Common myeloid progenitor, CD34-positive (primary cell): Measurements from ENCODE around the gene KCTD16.

Experiments
- CTCF ChIA-PET: fragments of 350-600 bp; sonication (Branson Sonifier 250); formaldehyde crosslinking; loops from one replicate; lab custom pipeline; 2021; ENCODE audit warnings: antibody characterized with exemption; lab: Charles Lee
- POLR2A ChIA-PET: fragments of 350-600 bp; sonication (Branson Sonifier 250); formaldehyde crosslinking; loops from one replicate; lab custom pipeline; 2021; ENCODE audit warnings: antibody characterized with exemption; lab: Charles Lee
- DNase-seq, 3 donors: peaks; one replicate each; pipeline versions ENCODE4 v3.0.0 to v3.0.0-alpha.2; 2013
- H3K27ac ChIP-seq, 2 experiments: 1 replicate in 1 of 2; 2 replicates in 1 of 2; pipeline ENCODE4 v1.7.0; 2013; ENCODE audit warnings: inconsistent platforms in 2 of 2, low read length in 2 of 2, mild to moderate bottlenecking in 2 of 2, low read depth in 1 of 2, moderate library complexity in 1 of 2; ENCODE audit not compliant: severe bottlenecking in 2 of 2, insufficient read depth in 1 of 2, poor library complexity in 1 of 2
- H3K27me3 ChIP-seq, 5 experiments: replicated peaks in 2 of 5; 1 replicate in 3 of 5; 2 replicates in 2 of 5; pipeline versions ENCODE4 v1.6.1 to v1.7.0; 2013; ENCODE audit warnings: low read length in 4 of 5, mild to moderate bottlenecking in 2 of 5, moderate library complexity in 2 of 5, inconsistent platforms in 1 of 5; ENCODE audit not compliant: insufficient read depth in 5 of 5, control insufficient read depth in 4 of 5
- H3K36me3 ChIP-seq, 4 experiments: 1 replicate in 2 of 4; 2 replicates in 2 of 4; pipeline versions ENCODE4 v1.6.1 to v1.7.0; 2013; ENCODE audit warnings: low read length in 3 of 4, control low read depth in 1 of 4, mild to moderate bottlenecking in 1 of 4; ENCODE audit not compliant: control insufficient read depth in 4 of 4, insufficient read depth in 4 of 4
- H3K4me1 ChIP-seq, 4 experiments: 1 replicate in 3 of 4; 2 replicates in 1 of 4; pipeline versions ENCODE4 v1.6.1 to v1.7.1; 2013; ENCODE audit warnings: low read length in 3 of 4, mild to moderate bottlenecking in 3 of 4, control low read depth in 1 of 4, inconsistent platforms in 1 of 4, moderate library complexity in 1 of 4; ENCODE audit not compliant: control insufficient read depth in 4 of 4, insufficient read depth in 4 of 4; ENCODE audit errors: control extremely low read depth in 1 of 4
- H3K4me3 ChIP-seq, 7 experiments: 1 replicate in 4 of 7; 2 replicates in 3 of 7; pipeline versions ENCODE4 v1.5.1 to v1.7.0; 2013; ENCODE audit warnings: mild to moderate bottlenecking in 7 of 7, low read length in 6 of 7, moderate library complexity in 6 of 7, inconsistent platforms in 2 of 7, low read depth in 2 of 7, control low read depth in 1 of 7; ENCODE audit not compliant: insufficient read depth in 4 of 7, control insufficient read depth in 1 of 7; ENCODE audit errors: extremely low read depth in 1 of 7
- H3K9me3 ChIP-seq, 5 experiments: 1 replicate in 4 of 5; 2 replicates in 1 of 5; pipeline versions ENCODE4 v1.6.1 to v1.7.1; 2013; ENCODE audit warnings: low read length in 4 of 5, mild to moderate bottlenecking in 2 of 5, inconsistent platforms in 1 of 5, low read depth in 1 of 5, moderate library complexity in 1 of 5; ENCODE audit not compliant: control insufficient read depth in 4 of 5, insufficient read depth in 2 of 5; ENCODE audit errors: control extremely low read depth in 1 of 5
- WGBS: methylation state at CpG from one replicate; pipeline ENCODE4 v1.1.5; 2013; ENCODE audit not compliant: insufficient coverage; 5-methylcytosine and 5-hydroxymethylcytosine counted together

KCTD16 gene

GRCh38 chr5:144467792-144468191 is 297.1 kb downstream of the KCTD16 start:
- Histone ChIP-seq H3K36me3 (no peaks in the 10 kb centered on the region), H3K9me3 (no peaks in the 10 kb centered on the region), H3K4me3 (no peak overlapping the region), H3K4me1 (peaks cover 0 to 5% (median 0%) of the 10 kb centered on the region in 4 experiments), H3K27me3 (no peaks in the 10 kb centered on the region), H3K27ac (no peak overlapping the region)
- 0% methylated on average over 1 of the region's 2 CpGs for WGBS
- DNase-seq: peak in 2 of 3 donors; percentile 3 to 13
- POLR2A ChIA-PET: no interaction called here
- CTCF ChIA-PET: interaction anchor here (1.0 kb wide), 1 partner anchor 1421 kb away, joined by 3 read pairs; no protein-coding TSS in a partner anchor

GRCh38 chr5:144468571-144468970 is 297.9 kb downstream of the KCTD16 start:
- no peaks in the 10 kb centered on the region for H3K36me3 ChIP-seq
- CTCF ChIA-PET: no interaction called here
- H3K27me3 ChIP-seq: no peaks in the 10 kb centered on the region
- H3K4me3 ChIP-seq: no peak overlapping the region
- POLR2A ChIA-PET: no interaction called here
- H3K9me3 ChIP-seq: no peaks in the 10 kb centered on the region
- 95% methylated on average over 3 of the region's 4 CpGs for WGBS
- H3K4me1 ChIP-seq: peaks cover 0 to 5% (median 0%) of the 10 kb centered on the region in 4 experiments
- peak in 1 of 3 donors; percentile 3 for DNase-seq
- no peak overlapping the region for H3K27ac ChIP-seq

GRCh38 chr5:144469106-144469505 is 298.4 kb downstream of the KCTD16 start:
- H3K27ac ChIP-seq: no peak overlapping the region
- no peaks in the 10 kb centered on the region for H3K27me3 ChIP-seq
- no peaks in the 10 kb centered on the region for H3K9me3 ChIP-seq
- ChIA-PET CTCF (no interaction called here), POLR2A (no interaction called here)
- WGBS: 100% methylated on average over 1 of the region's 4 CpGs
- no peak overlapping the region for H3K4me3 ChIP-seq
- no peak for DNase-seq
- peaks cover 0 to 5% (median 0%) of the 10 kb centered on the region in 4 experiments for H3K4me1 ChIP-seq
- no peaks in the 10 kb centered on the region for H3K36me3 ChIP-seq

- CTCF ChIA-PET: no interaction called here
- 8% methylated on average over 2 of the region's 2 CpGs for WGBS
- Histone ChIP-seq H3K27ac (no peak overlapping the region), H3K27me3 (no peaks in the 10 kb centered on the region), H3K36me3 (no peaks in the 10 kb centered on the region), H3K4me1 (peaks cover 0 to 5% (median 0%) of the 10 kb centered on the region in 4 experiments), H3K4me3 (no peak overlapping the region), H3K9me3 (no peaks in the 10 kb centered on the region)
- POLR2A ChIA-PET: no interaction called here
- DNase-seq: no peak
Observed at GRCh38 chr5:144472221-144472620, 301.5 kb downstream of the KCTD16 start.

- Histone ChIP-seq H3K4me3 (no peak overlapping the region), H3K27ac (no peak overlapping the region), H3K27me3 (no peaks in the 10 kb centered on the region), H3K9me3 (no peaks in the 10 kb centered on the region), H3K4me1 (no peaks in the 10 kb centered on the region), H3K36me3 (no peaks in the 10 kb centered on the region)
- ChIA-PET CTCF (no interaction called here), POLR2A (no interaction called here)
- 95% methylated on average over 12 of the region's 13 CpGs for WGBS
- no peak for DNase-seq
Observed at GRCh38 chr5:144473650-144474049, 303.0 kb downstream of the KCTD16 start.

GRCh38 chr5:144478565-144478964 is 307.9 kb downstream of the KCTD16 start:
- ChIA-PET POLR2A (no interaction called here), CTCF (no interaction called here)
- Histone ChIP-seq H3K9me3 (no peaks in the 10 kb centered on the region), H3K4me1 (no peaks in the 10 kb centered on the region), H3K4me3 (no peak overlapping the region), H3K27me3 (no peaks in the 10 kb centered on the region), H3K27ac (no peak overlapping the region), H3K36me3 (no peaks in the 10 kb centered on the region)
- DNase-seq: no peak

- H3K4me1 ChIP-seq: no peaks in the 10 kb centered on the region
- no peaks in the 10 kb centered on the region for H3K36me3 ChIP-seq
- no peak overlapping the region for H3K27ac ChIP-seq
- no peak overlapping the region for H3K4me3 ChIP-seq
- ChIA-PET POLR2A (no interaction called here), CTCF (no interaction called here)
- H3K9me3 ChIP-seq: no peaks in the 10 kb centered on the region
- H3K27me3 ChIP-seq: peaks cover 0 to 2% (median 0%) of the 10 kb centered on the region in 5 experiments
- no peak for DNase-seq
Observed at GRCh38 chr5:144481861-144482260, 311.2 kb downstream of the KCTD16 start.
